Measurements from ENCODE around the gene DGLUCY. TPM values are rescaled to one million over a fixed set of nuclear protein-coding genes. Genes with fewer than 3 reads are reported as not detected.

Gene DGLUCY
- total and polyA plus RNA-seq, 4 donors = 17.9 to 58.1 (median 24.9) TPM

DNA sequence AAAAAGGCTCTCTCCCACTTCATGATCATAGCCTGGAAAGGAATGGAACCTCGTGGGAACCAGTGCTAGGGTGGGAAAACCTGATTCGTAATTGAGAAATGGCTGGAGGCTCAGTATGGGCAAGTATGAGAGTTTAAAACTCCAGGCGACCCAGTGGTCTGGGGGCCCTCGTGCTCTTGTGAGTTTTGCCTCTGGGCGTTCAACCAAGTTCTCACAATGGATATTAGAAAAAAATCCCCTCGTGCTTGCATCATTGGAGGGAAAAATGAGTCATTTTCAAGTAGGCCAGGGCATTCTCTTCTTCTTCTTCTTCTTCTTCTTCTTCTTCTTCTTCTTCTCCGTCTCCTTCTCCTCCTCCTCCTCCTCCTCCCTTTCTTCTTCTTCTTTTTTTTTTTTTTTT is 91.6 kb downstream of the DGLUCY start:
- DNase-seq (ENCODE audit: low spot score) = no peak
- Histone ChIP-seq H3K9me3 (ENCODE audit: control insufficient read depth in 4 of 4, low read length in 3 of 4) (no peaks in the 10 kb centered on the region), H3K9ac (ENCODE audit: low read depth in 1 of 2, low read length in 2 of 2) (no peak overlapping the region), H3K4me3 (ENCODE audit: low read depth in 1 of 3, low read length in 3 of 3) (no peak overlapping the region), H3K36me3 (ENCODE audit: control insufficient read depth in 4 of 4, insufficient read depth in 3 of 4, low read depth in 1 of 4, low read length in 3 of 4) (peaks cover 6 to 66% (median 40%) of the 10 kb centered on the region in 4 donors), H3K27me3 (ENCODE audit: control insufficient read depth in 4 of 4, insufficient read depth in 4 of 4, low read length in 3 of 4) (no peaks in the 10 kb centered on the region), H3K4me1 (ENCODE audit: control insufficient read depth in 4 of 4, insufficient read depth in 4 of 4, low read length in 3 of 4) (peaks cover 0 to 7% (median 0%) of the 10 kb centered on the region in 4 donors), H3K27ac (ENCODE audit: low read depth in 1 of 2, low read length in 2 of 2) (no peak overlapping the region)
- WGBS = 92% methylated on average over 7 of the region's 7 CpGs
- TF ChIP-seq TAF1 (conservative IDR thresholded peaks at IDR 0.05) (no peak), FOXA1 (IDR thresholded peaks at IDR 0.05) (no peak), HNF4A (conservative IDR thresholded peaks at IDR 0.05) (no peak), FOXA2 (IDR thresholded peaks at IDR 0.05) (no peak)

DNA sequence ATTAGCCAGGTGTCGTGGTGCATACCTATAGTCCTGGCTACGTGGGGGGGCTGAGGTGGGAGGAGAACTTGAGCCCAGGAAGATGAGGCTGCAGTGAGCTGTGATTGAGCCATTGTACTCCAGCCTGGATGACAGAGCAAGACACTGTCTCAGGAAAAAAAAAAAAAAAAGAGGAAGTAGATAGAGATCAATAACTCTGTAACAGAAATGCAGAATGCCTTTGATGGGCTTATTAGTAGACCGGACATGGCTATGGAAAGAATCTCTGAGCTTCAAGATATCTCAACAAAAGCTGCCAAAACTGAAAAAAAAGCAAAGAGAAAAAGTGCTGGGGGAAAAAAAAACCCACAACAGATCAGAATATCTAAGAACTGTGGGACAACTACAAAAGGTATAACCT is 93.1 kb downstream of the DGLUCY start:
- Histone ChIP-seq H3K36me3 (ENCODE audit: control insufficient read depth in 4 of 4, insufficient read depth in 3 of 4, low read depth in 1 of 4, low read length in 3 of 4) (peaks cover 6 to 70% (median 45%) of the 10 kb centered on the region in 4 donors), H3K4me3 (ENCODE audit: low read depth in 1 of 3, low read length in 3 of 3) (no peak overlapping the region), H3K27me3 (ENCODE audit: control insufficient read depth in 4 of 4, insufficient read depth in 4 of 4, low read length in 3 of 4) (no peaks in the 10 kb centered on the region), H3K9ac (ENCODE audit: low read depth in 1 of 2, low read length in 2 of 2) (no peak overlapping the region), H3K4me1 (ENCODE audit: control insufficient read depth in 4 of 4, insufficient read depth in 4 of 4, low read length in 3 of 4) (peaks cover 0 to 6% (median 0%) of the 10 kb centered on the region in 4 donors), H3K9me3 (ENCODE audit: control insufficient read depth in 4 of 4, low read length in 3 of 4) (no peaks in the 10 kb centered on the region), H3K27ac (ENCODE audit: low read depth in 1 of 2, low read length in 2 of 2) (no peak overlapping the region)
- DNase-seq (ENCODE audit: low spot score) = no peak
- TF ChIP-seq FOXA2 (IDR thresholded peaks at IDR 0.05) = no peak
- TF ChIP-seq HNF4A (conservative IDR thresholded peaks at IDR 0.05) = no peak
- no peak for TF ChIP-seq GABPA (IDR thresholded peaks at IDR 0.05 in 1 of 2, conservative IDR thresholded peaks at IDR 0.05 in 1 of 2)
- TF ChIP-seq HNF4G (IDR thresholded peaks at IDR 0.05) = no peak
- TF ChIP-seq JUND (IDR thresholded peaks at IDR 0.05) = no peak
- no peak for TF ChIP-seq SP1 (IDR thresholded peaks at IDR 0.05)
- no peak for TF ChIP-seq NR2F2 (IDR thresholded peaks at IDR 0.05)
- no peak for TF ChIP-seq EGR1 (IDR thresholded peaks at IDR 0.05; ENCODE audit: low read depth in 2 of 2)
- no peak for TF ChIP-seq RAD21 (IDR thresholded peaks at IDR 0.05)
- TF ChIP-seq, protein P1, sequence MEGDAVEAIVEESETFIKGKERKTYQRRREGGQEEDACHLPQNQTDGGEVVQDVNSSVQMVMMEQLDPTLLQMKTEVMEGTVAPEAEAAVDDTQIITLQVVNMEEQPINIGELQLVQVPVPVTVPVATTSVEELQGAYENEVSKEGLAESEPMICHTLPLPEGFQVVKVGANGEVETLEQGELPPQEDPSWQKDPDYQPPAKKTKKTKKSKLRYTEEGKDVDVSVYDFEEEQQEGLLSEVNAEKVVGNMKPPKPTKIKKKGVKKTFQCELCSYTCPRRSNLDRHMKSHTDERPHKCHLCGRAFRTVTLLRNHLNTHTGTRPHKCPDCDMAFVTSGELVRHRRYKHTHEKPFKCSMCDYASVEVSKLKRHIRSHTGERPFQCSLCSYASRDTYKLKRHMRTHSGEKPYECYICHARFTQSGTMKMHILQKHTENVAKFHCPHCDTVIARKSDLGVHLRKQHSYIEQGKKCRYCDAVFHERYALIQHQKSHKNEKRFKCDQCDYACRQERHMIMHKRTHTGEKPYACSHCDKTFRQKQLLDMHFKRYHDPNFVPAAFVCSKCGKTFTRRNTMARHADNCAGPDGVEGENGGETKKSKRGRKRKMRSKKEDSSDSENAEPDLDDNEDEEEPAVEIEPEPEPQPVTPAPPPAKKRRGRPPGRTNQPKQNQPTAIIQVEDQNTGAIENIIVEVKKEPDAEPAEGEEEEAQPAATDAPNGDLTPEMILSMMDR (IDR thresholded peaks at IDR 0.05; ENCODE audit: low read depth, low read length, missing input control) = no peak
- no peak for TF ChIP-seq TAF1 (conservative IDR thresholded peaks at IDR 0.05)
- TF ChIP-seq FOXA1 (IDR thresholded peaks at IDR 0.05) = no peak
- 90% methylated on average over 3 of the region's 3 CpGs for WGBS

DNA sequence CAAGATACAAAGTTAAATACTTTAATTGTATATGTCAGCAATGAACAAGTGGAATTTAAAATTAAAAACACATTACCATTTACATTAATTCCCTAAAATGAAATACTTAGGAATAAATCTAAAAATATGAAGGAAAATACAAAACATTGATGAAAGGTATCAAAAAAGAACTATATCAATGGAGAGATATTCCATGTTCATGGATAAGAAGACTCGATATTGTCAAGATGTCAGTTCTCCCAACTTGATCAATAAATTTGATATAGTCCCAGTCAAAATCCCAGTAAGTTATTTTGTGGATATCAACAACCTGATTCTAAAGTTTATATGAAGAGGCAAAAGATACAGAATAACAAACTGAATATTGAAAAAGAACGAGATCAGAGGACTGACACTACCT is 97.1 kb downstream of the DGLUCY start:
- Histone ChIP-seq H3K9ac (ENCODE audit: low read depth in 1 of 2, low read length in 2 of 2) (no peak overlapping the region), H3K9me3 (ENCODE audit: control insufficient read depth in 4 of 4, low read length in 3 of 4) (no peaks in the 10 kb centered on the region), H3K27ac (ENCODE audit: low read depth in 1 of 2, low read length in 2 of 2) (no peak overlapping the region), H3K4me1 (ENCODE audit: control insufficient read depth in 4 of 4, insufficient read depth in 4 of 4, low read length in 3 of 4) (no peaks in the 10 kb centered on the region), H3K36me3 (ENCODE audit: control insufficient read depth in 4 of 4, insufficient read depth in 3 of 4, low read depth in 1 of 4, low read length in 3 of 4) (peaks cover 6 to 59% (median 40%) of the 10 kb centered on the region in 4 donors), H3K4me3 (ENCODE audit: low read depth in 1 of 3, low read length in 3 of 3) (no peak overlapping the region), H3K27me3 (ENCODE audit: control insufficient read depth in 4 of 4, insufficient read depth in 4 of 4, low read length in 3 of 4) (no peaks in the 10 kb centered on the region)
- TF ChIP-seq HNF4A (conservative IDR thresholded peaks at IDR 0.05) (no peak), SP1 (IDR thresholded peaks at IDR 0.05) (no peak)
- DNase-seq (ENCODE audit: low spot score) = no peak
- WGBS = 97% methylated on average over 2 of the region's 2 CpGs

DNA sequence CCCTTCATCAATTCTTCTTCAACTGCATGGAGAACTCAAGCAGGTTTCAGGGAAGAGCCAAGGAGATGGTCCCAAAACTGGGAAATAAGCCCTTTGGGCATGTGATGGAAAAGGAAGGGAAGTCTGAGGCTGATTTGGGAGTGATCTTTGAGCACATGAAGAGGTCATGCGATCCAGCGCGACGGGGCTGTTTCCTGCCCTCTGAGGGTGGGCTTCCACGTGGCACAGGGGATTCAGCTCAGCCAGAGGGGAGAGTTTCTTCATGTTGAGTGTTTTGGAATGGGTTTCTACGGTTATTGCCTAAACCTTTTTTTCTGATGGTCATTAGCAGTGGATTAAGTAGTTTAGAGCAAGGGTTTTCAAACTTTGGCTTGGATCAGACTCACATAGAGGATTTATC is 100.4 kb downstream of the DGLUCY start:
- no peak for DNase-seq (ENCODE audit: low spot score)
- no peaks in the 10 kb centered on the region for H3K27me3 ChIP-seq (ENCODE audit: control insufficient read depth in 4 of 4, insufficient read depth in 4 of 4, low read length in 3 of 4)
- no peaks in the 10 kb centered on the region for H3K9me3 ChIP-seq (ENCODE audit: control insufficient read depth in 4 of 4, low read length in 3 of 4)
- no peak overlapping the region for H3K4me3 ChIP-seq (ENCODE audit: low read depth in 1 of 3, low read length in 3 of 3)
- no peak overlapping the region for H3K9ac ChIP-seq (ENCODE audit: low read depth in 1 of 2, low read length in 2 of 2)
- 91% methylated on average over 6 of the region's 6 CpGs for WGBS
- H3K4me1 ChIP-seq (ENCODE audit: control insufficient read depth in 4 of 4, insufficient read depth in 4 of 4, low read length in 3 of 4) = no peaks in the 10 kb centered on the region
- peaks cover 6 to 54% (median 35%) of the 10 kb centered on the region in 4 donors for H3K36me3 ChIP-seq (ENCODE audit: control insufficient read depth in 4 of 4, insufficient read depth in 3 of 4, low read depth in 1 of 4, low read length in 3 of 4)
- no peak overlapping the region for H3K27ac ChIP-seq (ENCODE audit: low read depth in 1 of 2, low read length in 2 of 2)
- TF ChIP-seq, protein P2, sequence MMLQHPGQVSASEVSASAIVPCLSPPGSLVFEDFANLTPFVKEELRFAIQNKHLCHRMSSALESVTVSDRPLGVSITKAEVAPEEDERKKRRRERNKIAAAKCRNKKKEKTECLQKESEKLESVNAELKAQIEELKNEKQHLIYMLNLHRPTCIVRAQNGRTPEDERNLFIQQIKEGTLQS (IDR thresholded peaks at IDR 0.05) = no peak
- TF ChIP-seq, protein P3, sequence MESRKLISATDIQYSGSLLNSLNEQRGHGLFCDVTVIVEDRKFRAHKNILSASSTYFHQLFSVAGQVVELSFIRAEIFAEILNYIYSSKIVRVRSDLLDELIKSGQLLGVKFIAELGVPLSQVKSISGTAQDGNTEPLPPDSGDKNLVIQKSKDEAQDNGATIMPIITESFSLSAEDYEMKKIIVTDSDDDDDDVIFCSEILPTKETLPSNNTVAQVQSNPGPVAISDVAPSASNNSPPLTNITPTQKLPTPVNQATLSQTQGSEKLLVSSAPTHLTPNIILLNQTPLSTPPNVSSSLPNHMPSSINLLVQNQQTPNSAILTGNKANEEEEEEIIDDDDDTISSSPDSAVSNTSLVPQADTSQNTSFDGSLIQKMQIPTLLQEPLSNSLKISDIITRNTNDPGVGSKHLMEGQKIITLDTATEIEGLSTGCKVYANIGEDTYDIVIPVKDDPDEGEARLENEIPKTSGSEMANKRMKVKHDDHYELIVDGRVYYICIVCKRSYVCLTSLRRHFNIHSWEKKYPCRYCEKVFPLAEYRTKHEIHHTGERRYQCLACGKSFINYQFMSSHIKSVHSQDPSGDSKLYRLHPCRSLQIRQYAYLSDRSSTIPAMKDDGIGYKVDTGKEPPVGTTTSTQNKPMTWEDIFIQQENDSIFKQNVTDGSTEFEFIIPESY (IDR thresholded peaks at IDR 0.05) = no peak
- TF ChIP-seq TAF1 (conservative IDR thresholded peaks at IDR 0.05) = no peak
- TF ChIP-seq FOXA1 (IDR thresholded peaks at IDR 0.05) = no peak
- TF ChIP-seq JUND (IDR thresholded peaks at IDR 0.05) = no peak
- TF ChIP-seq, protein P1 (IDR thresholded peaks at IDR 0.05; ENCODE audit: low read depth, low read length, missing input control) = no peak
- TF ChIP-seq FOXA2 (IDR thresholded peaks at IDR 0.05) = no peak
- TF ChIP-seq NR2F2 (IDR thresholded peaks at IDR 0.05) = no peak
- no peak for TF ChIP-seq GABPA (IDR thresholded peaks at IDR 0.05 in 1 of 2, conservative IDR thresholded peaks at IDR 0.05 in 1 of 2)
- TF ChIP-seq, protein P4, sequence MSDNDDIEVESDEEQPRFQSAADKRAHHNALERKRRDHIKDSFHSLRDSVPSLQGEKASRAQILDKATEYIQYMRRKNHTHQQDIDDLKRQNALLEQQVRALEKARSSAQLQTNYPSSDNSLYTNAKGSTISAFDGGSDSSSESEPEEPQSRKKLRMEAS (IDR thresholded peaks at IDR 0.05) = no peak
- TF ChIP-seq HNF4A (conservative IDR thresholded peaks at IDR 0.05) = no peak
- no peak for TF ChIP-seq EGR1 (IDR thresholded peaks at IDR 0.05; ENCODE audit: low read depth in 2 of 2)
- no peak for TF ChIP-seq YY1 (IDR thresholded peaks at IDR 0.05)
- no peak for TF ChIP-seq RAD21 (IDR thresholded peaks at IDR 0.05)

Measured in liver (tissue), 9 donors.